DOHH2 (cell line): ENCODE measurements around the gene DOCK4.

ENCODE experiments used
- H3F3A ChIP-seq: fragments of 200-600 bp; sonication (generic), shearing (Covaris generic); 2 replicates; pipeline ENCODE4 v1.6.0; 2016; ENCODE audit warnings: antibody characterized with exemption, mild to moderate bottlenecking; ENCODE audit not compliant: control insufficient read depth, insufficient read depth
- H3K27ac ChIP-seq: fragments of 200-600 bp; sonication (generic); 2 replicates; pipeline ENCODE4 v1.5.1; 2014; ENCODE audit warnings: low read depth, mild to moderate bottlenecking, low read length, moderate library complexity
- H3K27me3 ChIP-seq: fragments of 200-600 bp; sonication (generic); 2 replicates; pipeline ENCODE4 v1.6.1; 2014; ENCODE audit warnings: mild to moderate bottlenecking, low read length, mixed read lengths; ENCODE audit not compliant: control insufficient read depth
- H3K36me3 ChIP-seq: fragments of 200-600 bp; sonication (generic); 2 replicates; pipeline ENCODE4 v1.6.1; 2014; ENCODE audit warnings: mild to moderate bottlenecking, low read length, moderate library complexity, mixed read lengths; ENCODE audit not compliant: control insufficient read depth
- H3K4me1 ChIP-seq: fragments of 200-600 bp; sonication (generic); 2 replicates; pipeline ENCODE4 v1.6.1; 2014; ENCODE audit warnings: mild to moderate bottlenecking, low read length, mixed read lengths; ENCODE audit not compliant: control insufficient read depth
- H3K4me2 ChIP-seq: fragments of 200-600 bp; sonication (generic); 2 replicates; pipeline ENCODE4 v1.6.0; 2014; ENCODE audit warnings: mild to moderate bottlenecking, low read length, moderate library complexity
- H3K4me3 ChIP-seq: fragments of 200-600 bp; sonication (generic); 2 replicates; pipeline ENCODE4 v1.5.1; 2014; ENCODE audit warnings: mild to moderate bottlenecking, low read length, mixed read lengths
- H3K79me2 ChIP-seq: fragments of 200-600 bp; sonication (generic); 2 replicates; pipeline ENCODE4 v1.6.1; 2014; ENCODE audit warnings: mild to moderate bottlenecking, low read length, mixed read lengths; ENCODE audit not compliant: control insufficient read depth
- H3K9me2 ChIP-seq: fragments of 200-600 bp; sonication (generic); replicated peaks from 2 replicates; pipeline ENCODE4 v1.6.1; 2014; ENCODE audit warnings: mild to moderate bottlenecking, low read length, mixed read lengths; ENCODE audit not compliant: control insufficient read depth
- H3K9me3 ChIP-seq: fragments of 200-600 bp; sonication (generic); 2 replicates; pipeline ENCODE4 v1.6.1; 2014; ENCODE audit warnings: antibody characterized with exemption, low read length, mixed read lengths; ENCODE audit not compliant: control insufficient read depth, insufficient read depth
- H4K20me1 ChIP-seq: fragments of 200-600 bp; sonication (generic); 2 replicates; pipeline ENCODE4 v1.6.0; 2014; ENCODE audit warnings: low read depth, mild to moderate bottlenecking, antibody characterized with exemption, low read length, moderate library complexity; ENCODE audit not compliant: control insufficient read depth, insufficient read depth
- CTCF ChIP-seq: fragments of 200-600 bp; sonication (generic); IDR thresholded peaks from one replicate; pipeline ENCODE4 v1.5.1; 2014; ENCODE audit warnings: antibody characterized with exemption, mild to moderate bottlenecking, low read depth, low read length; ENCODE audit not compliant: poor library complexity, severe bottlenecking
- EZH2phosphoT487 ChIP-seq: fragments of 200-600 bp; sonication (generic); IDR thresholded peaks from 2 replicates; pipeline ENCODE4 v1.6.1; 2017; ENCODE audit warnings: borderline replicate concordance, mild to moderate bottlenecking, antibody characterized with exemption, low read length, moderate library complexity, mixed read lengths

The DOCK4 gene

DNA sequence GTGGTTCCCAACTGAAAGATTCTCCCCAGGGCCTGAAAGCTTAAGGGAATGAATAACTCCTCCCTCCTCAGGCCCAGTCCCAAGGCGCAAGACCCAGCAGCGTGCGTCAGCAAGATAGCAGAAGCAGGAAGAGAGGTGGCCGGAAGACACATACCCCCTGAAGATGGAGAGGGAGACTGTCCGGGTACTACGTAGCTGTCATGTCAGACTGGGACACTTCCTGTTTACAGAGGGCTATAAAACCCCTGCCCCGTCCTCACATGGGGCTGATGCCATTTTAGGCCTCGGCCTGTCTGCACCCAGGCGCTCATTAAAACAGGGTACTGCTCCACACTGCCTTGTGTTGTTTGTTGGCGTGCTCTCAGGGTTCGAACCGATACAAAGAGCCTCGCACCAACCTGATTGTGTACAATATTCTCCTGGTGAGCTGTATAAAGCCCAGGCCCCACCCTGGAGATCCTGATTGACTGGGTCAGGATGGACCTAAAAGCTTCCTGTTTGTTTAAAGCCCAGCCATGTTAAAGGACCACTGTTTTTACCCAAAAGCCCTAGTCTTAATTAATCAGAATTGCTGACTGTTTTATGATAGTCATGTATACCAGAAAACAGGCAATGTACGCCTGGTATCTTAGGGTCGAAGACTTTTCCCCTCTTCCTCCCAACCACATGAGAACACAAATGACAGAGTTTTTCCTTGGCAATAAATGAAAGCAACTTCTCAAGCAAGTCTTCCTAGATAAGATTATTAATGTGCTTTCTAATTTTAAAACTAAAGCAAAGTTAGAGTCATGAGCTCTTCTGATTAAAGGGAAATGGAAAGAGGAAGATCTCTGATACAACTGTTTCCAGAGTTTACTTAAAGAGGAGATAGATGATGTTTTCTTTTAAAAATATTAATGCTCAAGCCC is 251.5 kb downstream of the DOCK4 start:
- H3K4me1 ChIP-seq: no peaks in the 10 kb centered on the region
- no peaks in the 10 kb centered on the region for H3K27me3 ChIP-seq
- H3K27ac ChIP-seq: no peak overlapping the region
- H3K36me3 ChIP-seq: no peaks in the 10 kb centered on the region
- H3K9me2 ChIP-seq: no peaks in the 10 kb centered on the region
- H4K20me1 ChIP-seq: no peaks in the 10 kb centered on the region
- no peaks in the 10 kb centered on the region for H3F3A ChIP-seq
- no peak overlapping the region for H3K4me3 ChIP-seq
- TF ChIP-seq CTCF (no peak), EZH2phosphoT487 (no peak)
- no peak overlapping the region for H3K4me2 ChIP-seq
- H3K9me3 ChIP-seq: no peaks in the 10 kb centered on the region
- H3K79me2 ChIP-seq: no peaks in the 10 kb centered on the region

DNA sequence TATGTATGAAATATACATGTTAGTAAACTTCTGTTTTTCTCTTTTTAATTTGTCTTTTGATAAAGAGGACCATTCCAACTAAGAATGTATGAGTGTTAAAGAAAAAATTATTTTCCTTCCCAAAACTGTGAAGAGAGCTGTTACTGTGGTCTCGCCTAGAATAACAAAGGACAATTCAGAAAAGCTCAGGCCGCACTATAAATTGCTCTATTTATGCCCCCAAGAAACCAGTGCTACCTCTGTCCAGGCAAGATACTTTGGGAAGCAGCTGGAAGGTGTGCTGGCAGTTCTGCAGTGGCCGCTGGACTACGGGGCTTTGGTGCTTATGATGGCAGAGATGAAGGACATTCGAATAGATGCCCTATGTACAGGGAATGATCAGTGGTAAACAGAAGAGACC is 252.1 kb downstream of the DOCK4 start:
- H3K4me1 ChIP-seq: no peaks in the 10 kb centered on the region
- H3K79me2 ChIP-seq: no peaks in the 10 kb centered on the region
- H4K20me1 ChIP-seq: no peaks in the 10 kb centered on the region
- TF ChIP-seq CTCF (no peak), EZH2phosphoT487 (no peak)
- no peak overlapping the region for H3K4me3 ChIP-seq
- H3K27me3 ChIP-seq: no peaks in the 10 kb centered on the region
- no peak overlapping the region for H3K27ac ChIP-seq
- H3K9me3 ChIP-seq: no peaks in the 10 kb centered on the region
- no peaks in the 10 kb centered on the region for H3F3A ChIP-seq
- H3K9me2 ChIP-seq: no peaks in the 10 kb centered on the region
- H3K4me2 ChIP-seq: no peak overlapping the region
- H3K36me3 ChIP-seq: no peaks in the 10 kb centered on the region

DNA sequence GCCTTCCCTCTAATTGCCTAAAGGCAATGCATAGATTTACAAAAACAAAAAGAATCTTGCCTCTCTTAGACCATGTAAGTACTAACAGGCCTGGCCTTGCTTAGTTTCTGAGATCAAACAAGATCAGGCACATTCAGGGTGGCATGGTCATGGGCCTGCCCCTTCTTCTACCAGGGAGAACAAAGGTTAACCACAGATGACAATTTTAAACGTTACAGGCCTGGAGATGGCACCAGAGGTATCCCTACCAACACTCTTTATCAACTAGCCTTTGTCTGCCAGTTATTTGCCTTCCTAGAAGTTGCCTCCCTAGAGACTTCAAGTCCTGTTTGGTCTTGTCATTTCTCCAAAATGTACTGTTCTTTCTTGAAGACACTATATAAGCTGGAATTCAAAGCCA is 252.6 kb downstream of the DOCK4 start:
- Histone ChIP-seq H3K9me3 (no peaks in the 10 kb centered on the region), H3K36me3 (no peaks in the 10 kb centered on the region), H3F3A (no peaks in the 10 kb centered on the region), H3K9me2 (no peaks in the 10 kb centered on the region), H4K20me1 (no peaks in the 10 kb centered on the region), H3K79me2 (no peaks in the 10 kb centered on the region), H3K4me3 (no peak overlapping the region), H3K27ac (no peak overlapping the region), H3K4me2 (no peak overlapping the region), H3K27me3 (no peaks in the 10 kb centered on the region), H3K4me1 (no peaks in the 10 kb centered on the region)
- TF ChIP-seq CTCF: no peak
- TF ChIP-seq EZH2phosphoT487: no peak
